HG02870 (cell line): ENCODE results near the gene RMND1.
"Not testable (repeated sequence)": the region's sequence is repeated elsewhere in the genome, so short reads cannot be mapped to it uniquely, and the experiment has no call there.

Source experiments
- ATAC-seq: cut with Tn5 transposase; IDR thresholded peaks from one replicate; pipeline ENCODE4 v1.9.1; 2021; ENCODE audit warnings: mild to moderate bottlenecking, moderate library complexity; ENCODE audit not compliant: unreplicated experiment

RMND1 gene

GRCh38 chr6:151388236-151388635, 63.7 kb downstream of the RMND1 start:
- no peak for ATAC-seq

- ATAC-seq = no peak
Measured at GRCh38 chr6:151387175-151387970, 64.6 kb downstream of the RMND1 start.

GRCh38 chr6:151385177-151385576, 66.7 kb downstream of the RMND1 start:
- peak; percentile 19 for ATAC-seq

- no peak for ATAC-seq
Measured at GRCh38 chr6:151384151-151384550, 67.8 kb downstream of the RMND1 start.

- ATAC-seq = not testable (repeated sequence)
Measured at GRCh38 chr6:151382631-151383030, 69.3 kb downstream of the RMND1 start.

GRCh38 chr6:151381722-151382121, 70.2 kb downstream of the RMND1 start:
- ATAC-seq = no peak

- ATAC-seq = peak; percentile 7
Measured at GRCh38 chr6:151380848-151381205, 71.1 kb downstream of the RMND1 start.

GRCh38 chr6:151379933-151380847, 71.7 kb downstream of the RMND1 start:
- ATAC-seq = peak; percentile 52

GRCh38 chr6:151377095-151377494, 74.8 kb downstream of the RMND1 start:
- no peak for ATAC-seq

GRCh38 chr6:151376440-151376839, 75.5 kb downstream of the RMND1 start:
- ATAC-seq = no peak

GRCh38 chr6:151375833-151376232, 76.1 kb downstream of the RMND1 start:
- no peak for ATAC-seq

- ATAC-seq = no peak
Measured at GRCh38 chr6:151374036-151374683, 77.8 kb downstream of the RMND1 start.

- no peak for ATAC-seq
Measured at GRCh38 chr6:151372164-151372563, 79.8 kb downstream of the RMND1 start.

- no peak for ATAC-seq
Measured at GRCh38 chr6:151370509-151371078, 81.3 kb downstream of the RMND1 start.

GRCh38 chr6:151365233-151365632, 86.7 kb downstream of the RMND1 start:
- ATAC-seq = no peak

GRCh38 chr6:151359486-151359885, 92.4 kb downstream of the RMND1 start:
- ATAC-seq = no peak

- no peak for ATAC-seq
Measured at GRCh38 chr6:151358475-151358874, 93.5 kb downstream of the RMND1 start.

GRCh38 chr6:151357758-151358436, 94.0 kb downstream of the RMND1 start:
- ATAC-seq = no peak

GRCh38 chr6:151356983-151357382, 94.9 kb downstream of the RMND1 start:
- ATAC-seq = not testable (repeated sequence)
